GM11168 (cell line): ENCODE results near the gene RCBTB1.

Source experiments
- in situ Hi-C: fragments of 300-500 bp; cut with MboI; formaldehyde crosslinking; loops from one replicate; pipeline ENCODE4 v1.12.0; 2022; ENCODE audit warnings: low sequenced_read_pairs; ENCODE audit not compliant: unreplicated experiment

RCBTB1 gene

DNA sequence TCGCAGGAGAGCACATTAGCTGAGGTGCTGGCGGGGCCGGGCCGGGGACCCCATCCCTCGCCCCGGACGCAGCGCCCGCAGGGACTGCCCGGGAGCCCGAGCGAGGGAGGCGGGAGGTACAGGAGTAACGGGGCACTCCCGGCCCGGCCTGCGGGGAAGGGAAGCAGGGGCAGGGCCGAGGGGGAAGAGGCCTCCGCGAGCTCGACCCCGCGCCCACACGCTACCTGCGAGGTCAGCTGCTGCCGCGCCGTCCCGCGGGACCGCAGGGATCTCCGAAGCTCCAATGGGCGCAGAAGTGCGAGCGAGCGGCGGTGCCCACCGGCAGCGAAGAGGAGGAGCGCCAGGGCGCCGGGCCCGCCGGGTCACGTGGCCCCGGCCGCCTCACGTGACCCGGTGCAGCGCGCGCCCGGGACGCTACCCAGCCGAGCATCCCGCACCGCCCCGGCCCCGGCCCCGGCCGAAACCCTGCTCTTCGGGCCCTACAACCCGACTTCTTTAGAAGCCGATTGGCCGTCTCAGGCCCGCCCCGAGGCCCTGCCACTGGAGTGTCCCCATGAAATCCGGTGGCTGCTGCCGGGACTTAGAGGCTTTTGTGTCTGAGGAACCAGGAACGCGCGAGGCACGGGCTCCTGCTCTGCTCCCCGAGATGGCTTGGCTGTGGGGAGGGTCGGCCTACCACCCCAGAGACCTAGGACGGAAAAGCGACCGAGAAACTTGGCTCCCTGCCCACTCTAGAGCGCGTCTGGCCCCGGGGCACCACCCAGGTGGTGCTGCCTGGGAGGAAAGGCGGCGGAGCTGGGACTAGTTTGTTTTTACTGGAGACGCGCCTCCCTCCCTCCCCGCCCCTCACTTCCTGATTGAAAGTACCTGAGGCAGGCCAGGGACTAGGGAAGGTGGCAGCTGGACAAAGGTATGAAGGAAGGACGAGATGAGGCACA is at the start of gene RCBTB1:
RCBTB1 (minus strand) TSS at position 339 of the 938 bp plus-strand sequence. CDS start 18,279 bp downstream, outside the sequence.
- in situ Hi-C loops = no loop called here

DNA sequence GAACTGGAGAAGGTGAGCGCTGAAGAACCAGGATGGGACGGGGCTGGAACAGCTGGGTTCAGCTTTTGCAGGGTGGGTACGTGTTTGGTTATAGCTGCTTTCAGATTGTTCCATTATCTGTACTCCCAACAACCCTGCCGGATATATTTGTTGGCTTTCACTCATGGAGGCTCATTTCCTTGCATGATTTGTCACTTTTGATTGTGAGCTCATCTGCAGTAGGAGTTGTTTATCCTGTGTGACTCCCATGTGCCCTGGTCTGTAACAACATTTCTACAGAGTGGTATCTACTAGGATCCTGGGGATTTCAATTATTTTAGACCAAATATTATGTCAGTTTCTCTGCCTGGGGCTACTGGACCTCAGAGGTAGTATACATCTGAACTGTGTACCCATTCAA is 48.4 kb upstream of the RCBTB1 start:
- in situ Hi-C loops = no loop called here

DNA sequence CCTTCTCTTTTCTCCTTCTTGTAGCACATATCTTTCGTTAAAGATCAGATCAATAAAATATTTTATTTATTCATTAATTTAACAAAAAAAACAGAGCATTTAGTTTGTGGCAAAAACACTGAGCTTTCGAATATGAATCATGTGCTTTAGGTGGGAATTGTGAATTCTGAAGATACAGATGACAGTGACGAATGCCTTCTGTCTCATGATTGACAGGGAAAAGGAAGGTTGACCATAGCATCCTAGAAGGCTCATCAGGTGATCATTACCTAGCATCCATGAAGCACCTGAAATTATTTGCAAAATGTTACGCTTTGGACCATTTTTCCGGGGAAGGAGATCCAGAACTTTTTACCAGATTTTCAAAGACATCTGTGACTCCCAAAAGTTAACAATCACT is 46.8 kb upstream of the RCBTB1 start:
- in situ Hi-C loops = no loop called here

DNA sequence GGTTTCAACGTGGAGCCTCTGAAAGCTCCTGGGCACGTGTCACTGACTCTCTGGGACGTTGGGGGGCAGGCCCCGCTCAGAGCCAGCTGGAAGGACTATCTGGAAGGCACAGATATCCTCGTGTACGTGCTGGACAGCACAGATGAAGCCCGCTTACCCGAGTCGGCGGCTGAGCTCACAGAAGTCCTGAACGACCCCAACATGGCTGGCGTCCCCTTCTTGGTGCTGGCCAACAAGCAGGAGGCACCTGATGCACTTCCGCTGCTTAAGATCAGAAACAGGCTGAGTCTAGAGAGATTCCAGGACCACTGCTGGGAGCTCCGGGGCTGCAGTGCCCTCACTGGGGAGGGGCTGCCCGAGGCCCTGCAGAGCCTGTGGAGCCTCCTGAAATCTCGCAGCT is 45.2 kb upstream of the RCBTB1 start:
- in situ Hi-C loops = no loop called here

DNA sequence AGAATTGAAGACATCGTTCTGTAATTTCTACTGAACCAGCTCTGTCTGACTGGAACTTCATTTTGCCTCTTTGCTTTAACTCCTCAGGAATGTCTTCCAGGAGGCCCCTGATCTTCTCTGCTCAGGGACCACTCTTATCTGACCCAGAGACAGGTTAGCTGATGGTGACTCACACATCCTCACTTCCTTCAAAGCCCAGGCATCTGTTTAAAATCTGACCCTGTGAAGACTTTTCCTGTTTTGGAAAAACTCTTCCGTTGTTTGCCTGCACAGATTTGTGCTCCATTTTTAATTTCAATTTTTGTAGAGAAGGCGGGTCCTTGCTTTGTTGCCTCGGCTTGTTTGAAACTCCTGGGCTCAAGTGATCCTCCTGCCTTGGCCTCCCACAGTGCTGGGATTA is 44.6 kb upstream of the RCBTB1 start:
- in situ Hi-C loops = no loop called here

DNA sequence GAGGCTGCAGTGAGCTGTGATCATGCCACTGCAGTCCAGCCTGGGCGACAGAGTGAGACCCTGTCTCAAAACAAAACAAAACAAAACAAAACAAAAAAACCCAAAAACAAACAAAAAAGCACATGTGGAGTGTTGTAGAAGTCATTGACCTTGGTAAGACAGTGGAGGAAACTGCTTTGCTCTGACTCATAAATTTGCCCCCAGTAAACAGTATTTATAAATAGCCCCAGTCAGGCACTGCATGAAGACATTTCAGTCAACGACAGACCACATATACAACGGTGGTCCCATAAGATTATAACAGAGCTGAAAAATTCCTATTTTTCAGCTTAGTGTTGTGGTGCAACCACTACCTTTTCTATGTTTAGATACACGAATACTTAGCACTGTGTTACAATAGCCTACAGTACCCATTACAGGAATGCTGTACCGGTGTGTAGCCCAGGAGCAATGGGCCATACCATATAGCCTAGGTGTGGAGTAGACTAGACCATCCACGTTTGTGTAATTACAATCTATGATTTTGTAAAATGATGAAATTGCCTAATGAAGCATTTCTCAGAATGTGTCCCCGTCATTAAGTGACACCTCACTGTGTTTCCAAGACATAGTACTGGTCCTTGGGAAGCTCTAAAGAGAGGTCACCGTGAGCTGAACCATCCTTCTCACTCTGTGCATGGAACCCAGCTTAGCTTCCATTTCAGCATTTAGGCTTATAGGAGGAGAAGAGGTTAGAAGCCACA is 44.0 kb upstream of the RCBTB1 start:
- in situ Hi-C loops = no loop called here

DNA sequence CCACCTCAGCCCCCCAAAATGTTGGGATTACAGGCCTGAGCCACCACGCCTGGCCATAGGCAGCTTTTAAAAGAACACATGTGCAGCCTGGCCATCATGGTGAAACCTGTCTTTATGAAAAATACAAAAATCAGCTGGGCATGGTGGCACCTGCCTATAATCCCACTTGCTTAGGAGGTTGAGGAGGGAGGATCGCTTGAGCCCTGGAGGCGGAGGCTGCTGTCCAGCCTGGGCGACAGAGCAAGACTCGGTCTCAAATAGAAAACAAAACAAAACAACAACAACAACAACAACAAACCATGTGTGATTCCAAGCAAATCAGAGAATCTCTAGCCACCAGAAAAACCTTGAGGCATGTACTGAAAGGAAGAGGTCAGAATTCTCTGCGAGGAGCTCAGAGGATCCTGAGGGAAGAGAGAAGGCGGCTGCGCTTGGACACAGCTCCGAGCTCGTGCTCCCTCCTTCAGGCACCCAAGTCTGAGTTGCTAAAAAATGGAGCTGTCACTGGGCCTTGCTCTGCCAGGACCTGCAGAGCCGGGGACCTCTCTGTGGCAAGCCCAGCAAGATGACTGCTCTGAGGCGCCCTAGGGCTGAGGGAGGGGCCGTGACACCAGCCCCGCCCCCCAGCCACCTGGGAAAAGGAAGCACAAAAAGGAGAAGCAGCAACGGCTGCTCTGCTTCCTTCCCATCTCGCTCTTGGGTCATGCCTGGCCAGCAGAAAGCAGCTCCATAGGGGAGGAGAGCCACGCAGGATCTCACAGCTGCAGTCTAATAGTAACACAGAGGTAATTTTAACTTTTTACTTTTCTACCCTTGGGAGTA is 42.7 kb upstream of the RCBTB1 start, which contains the start of gene ARL11:
ARL11 (plus strand) TSS at position 677 of the 822 bp plus-strand sequence. CDS start 1,941 bp downstream, outside the sequence.
- in situ Hi-C loops = no loop called here

DNA sequence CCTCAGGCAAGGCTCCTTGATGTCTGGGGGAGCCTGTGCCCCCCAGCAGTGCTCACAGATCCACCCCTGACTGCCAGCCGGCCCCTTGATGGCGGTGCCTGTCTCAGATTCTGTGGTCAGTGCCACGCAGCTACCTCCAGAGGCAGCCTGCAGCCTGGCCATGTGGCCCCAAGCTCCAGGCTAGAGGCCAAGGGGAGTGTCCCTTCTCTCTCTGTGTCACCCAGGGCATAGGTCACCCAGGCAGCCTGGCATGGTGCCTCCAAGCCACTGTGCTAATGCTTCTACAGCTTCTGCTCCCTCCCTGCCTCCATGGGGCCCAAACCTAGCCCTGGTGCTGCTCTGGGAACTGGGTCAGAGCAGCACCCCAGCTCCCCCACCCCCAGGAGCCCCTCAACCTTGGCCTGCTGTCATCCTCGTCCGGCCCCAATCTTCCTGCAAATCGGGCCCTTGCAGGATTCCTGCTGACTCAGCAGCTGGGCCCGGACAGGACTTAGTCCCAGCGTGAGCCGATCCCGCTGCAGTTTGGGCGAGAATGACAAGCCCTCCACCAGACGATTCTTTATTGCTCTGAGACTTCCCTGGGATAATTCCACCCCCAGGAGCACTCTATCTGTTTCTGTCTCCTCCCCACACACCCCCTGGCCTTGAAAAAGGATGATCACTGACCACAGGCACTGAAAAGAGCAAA is 40.2 kb upstream of the RCBTB1 start:
- in situ Hi-C loops = no loop called here

DNA sequence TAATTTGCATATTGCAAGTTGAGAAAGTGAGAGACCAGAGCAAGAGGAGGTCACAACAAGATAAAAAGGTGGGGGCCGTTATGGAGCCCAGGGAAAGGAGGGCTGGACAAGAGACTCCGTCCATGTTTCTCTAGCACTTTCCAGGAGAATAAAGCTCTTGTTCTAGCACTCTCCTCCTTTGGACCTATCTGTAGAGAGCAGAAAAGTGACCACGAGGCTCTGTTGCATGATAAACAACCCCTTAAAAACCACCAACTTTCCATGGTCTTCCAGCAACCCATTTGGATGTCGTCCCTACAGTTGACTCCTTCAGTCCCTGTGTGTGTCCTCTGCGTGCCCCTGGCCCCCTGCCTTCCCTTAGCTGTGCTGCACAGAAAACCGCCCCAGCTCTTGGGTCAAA is 38.9 kb upstream of the RCBTB1 start:
- in situ Hi-C loops = no loop called here

DNA sequence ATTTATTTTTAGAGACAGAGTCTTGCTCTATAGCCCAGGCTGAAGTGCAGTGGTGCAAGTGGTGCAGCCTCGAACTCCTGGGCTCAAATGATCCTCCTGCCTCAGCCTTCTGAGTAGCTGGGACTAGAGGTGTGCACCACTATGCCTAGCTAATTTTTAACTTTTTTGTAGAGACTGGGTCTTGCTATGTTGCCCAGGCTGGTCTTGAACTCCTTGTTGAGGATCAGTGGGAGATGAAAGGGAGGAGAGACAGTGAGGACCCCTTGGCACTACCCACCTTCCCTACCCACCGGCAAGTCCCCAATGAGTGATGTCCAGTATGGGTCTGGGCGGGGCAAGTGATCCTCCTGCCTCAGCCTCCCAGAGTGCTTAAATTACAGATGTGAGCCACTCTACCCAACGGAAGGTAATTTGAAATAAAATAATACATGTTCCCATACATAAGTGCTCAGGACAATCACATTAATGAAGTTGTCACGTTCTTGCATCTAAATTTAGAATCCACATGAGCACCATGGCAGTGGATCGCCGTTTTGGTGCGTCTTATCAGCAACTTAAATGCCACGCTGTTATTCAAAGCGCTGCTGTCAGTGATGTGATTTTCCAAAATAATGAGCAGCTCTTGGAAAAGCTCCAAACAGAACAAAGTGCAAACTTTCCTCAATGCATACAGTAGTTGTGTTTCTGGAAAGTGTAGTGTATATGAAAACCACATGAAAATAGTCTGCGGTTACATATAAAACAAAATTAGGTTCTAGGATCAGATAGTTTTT is 37.0 kb upstream of the RCBTB1 start:
- in situ Hi-C loops = no loop called here

DNA sequence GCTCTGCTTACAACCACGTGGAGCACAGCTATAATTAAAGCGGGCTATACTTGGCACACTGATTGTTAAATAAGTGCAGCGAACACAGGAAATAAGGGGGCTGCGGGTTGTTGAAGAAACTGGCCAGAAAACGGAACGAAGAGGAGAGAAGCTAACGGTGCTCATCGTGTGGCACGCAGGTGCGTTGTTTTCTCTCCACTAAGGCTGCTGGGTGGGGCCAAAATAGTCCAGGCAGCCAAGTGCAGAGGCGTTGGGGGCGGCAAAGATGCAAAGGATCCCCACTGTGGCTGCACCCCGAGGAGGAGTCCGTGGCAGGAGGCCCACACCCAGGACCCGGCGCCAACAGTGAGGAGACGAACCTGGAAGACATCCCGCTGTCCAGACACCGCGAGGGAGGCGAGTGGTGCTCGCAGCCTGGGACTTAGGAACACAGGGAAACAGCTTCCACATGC is 34.8 kb upstream of the RCBTB1 start:
- in situ Hi-C loops = no loop called here

DNA sequence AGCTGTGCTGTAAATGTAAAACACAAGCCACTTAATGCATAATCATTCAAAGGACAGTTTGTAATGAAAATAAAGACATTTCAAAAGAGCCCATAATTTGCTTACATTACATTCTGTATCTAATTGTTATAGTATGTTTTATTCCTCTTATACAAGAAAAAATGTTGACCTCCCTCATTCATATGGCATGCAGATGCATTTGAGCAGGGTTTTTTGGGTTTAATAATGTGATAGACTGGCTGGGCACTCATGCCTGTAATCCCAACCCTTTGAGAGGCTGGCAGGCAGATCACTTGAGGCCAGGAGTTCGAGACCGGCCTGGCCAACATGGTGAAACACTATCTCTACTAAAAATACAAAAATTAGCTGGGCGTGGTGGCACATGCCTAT is 31.3 kb upstream of the RCBTB1 start:
- in situ Hi-C loops = no loop called here

DNA sequence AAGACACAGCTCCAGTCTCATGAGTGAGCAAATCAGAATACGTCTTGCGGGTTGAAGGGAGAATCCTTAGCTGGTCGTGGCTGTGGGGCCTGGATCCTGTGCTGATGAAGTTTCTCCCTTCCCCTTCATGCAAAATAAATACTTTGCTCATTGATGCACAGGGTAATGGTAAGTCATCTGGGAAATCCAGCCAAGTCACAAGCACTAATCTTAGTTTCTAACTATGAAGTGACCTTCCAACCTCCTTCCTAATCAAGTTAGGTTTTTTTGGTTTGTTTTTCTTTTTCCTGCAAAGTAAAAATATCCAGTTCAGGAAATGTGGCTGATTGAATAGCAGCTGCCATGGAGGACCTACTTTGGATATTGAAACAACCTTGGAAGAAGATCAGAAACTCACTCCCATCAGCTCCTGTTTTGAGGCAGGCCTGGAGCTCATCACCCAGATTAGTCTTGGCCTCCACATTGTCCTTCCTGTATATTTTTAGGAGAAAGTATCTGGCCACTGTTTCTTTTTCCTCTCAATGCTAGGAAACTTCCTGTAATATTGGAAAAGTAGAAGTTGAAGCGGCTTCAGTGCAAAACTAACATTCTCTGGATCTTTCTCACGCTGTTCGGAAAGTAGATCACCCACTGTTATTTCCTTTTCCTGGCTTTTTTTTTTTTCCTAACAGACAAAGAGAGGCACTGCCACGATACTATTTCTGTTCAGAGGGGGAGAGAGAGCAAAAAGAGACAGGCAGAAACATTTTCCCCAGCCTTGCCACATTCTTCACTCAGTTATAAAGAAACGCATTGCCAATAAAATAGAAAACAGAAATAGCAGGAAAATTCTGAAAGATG is 30.7 kb upstream of the RCBTB1 start:
- in situ Hi-C loops = no loop called here

DNA sequence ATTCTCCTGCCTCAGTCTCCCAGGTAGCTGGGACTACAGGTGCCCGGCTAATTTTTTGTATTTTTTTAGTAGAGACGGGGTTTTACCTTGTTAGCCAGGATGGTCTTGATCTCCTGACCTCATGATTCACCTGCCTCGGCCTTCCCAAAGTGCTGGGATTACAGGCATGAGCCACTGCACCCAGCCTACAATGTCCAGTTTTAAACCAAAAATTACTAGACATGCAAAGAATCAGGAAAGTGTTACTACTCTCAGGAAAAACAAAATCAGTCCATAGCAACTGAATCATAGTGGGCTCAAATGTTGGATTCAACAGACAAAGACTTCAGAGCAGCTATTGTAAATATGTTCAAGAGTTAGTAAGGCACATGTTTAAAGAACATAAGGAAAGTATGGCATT is 26.7 kb upstream of the RCBTB1 start:
- in situ Hi-C loops = loop anchor here (5.0 kb wide), 1 partner anchor 305 kb away; no protein-coding TSS in a partner anchor

DNA sequence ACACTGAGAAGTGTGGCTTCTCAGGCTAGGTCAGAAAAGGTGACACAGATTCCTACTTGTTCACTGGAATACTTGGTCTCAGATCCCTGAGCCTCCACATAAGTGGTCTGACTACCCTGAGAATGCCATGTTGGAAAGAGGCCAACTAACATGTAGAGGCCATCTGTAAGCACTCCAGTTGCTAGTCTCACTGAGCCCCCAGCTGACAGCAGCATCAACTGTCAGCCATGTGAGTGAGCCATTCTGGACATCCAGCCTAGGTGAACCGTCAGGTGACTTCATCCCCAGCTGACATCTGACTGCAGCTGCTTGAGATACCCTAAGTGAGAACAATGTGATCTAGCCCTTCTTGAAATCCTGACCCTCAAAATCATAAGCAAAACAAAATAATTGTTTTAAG is 24.8 kb upstream of the RCBTB1 start:
- in situ Hi-C loops = loop anchor here (5.0 kb wide), 1 partner anchor 303 kb away; no protein-coding TSS in a partner anchor

DNA sequence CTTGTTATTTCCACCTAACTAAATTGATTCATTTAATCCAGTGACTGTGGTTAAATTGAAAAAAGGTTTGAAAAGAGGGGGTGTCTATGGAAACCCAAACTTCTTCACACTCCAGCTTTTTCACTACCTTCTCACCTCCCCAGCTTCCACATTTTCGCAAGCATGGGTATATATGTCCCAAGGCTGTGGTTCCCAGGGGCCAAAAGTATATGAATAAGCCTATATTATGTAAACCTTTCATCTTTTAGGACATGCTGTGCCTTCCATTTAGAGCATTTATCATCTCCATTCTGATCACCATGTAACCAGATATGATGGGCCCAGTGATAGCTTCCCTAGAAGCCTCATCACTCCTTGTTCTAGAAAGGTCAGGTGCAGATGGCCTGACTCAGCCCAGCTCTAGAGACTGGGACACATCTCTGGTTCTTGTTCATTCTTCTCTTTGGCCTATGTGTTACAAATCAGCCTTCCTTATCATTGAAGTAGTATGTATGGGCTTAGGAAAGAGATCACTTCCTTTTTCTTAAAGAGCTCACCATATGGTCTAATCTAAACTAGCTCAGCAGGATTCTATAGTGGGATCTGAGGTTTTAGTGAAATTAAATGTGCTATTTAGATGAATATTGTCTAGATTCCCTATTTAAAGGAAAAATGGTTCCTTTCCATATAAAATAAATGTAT is 23.4 kb upstream of the RCBTB1 start:
- in situ Hi-C loops = no loop called here

DNA sequence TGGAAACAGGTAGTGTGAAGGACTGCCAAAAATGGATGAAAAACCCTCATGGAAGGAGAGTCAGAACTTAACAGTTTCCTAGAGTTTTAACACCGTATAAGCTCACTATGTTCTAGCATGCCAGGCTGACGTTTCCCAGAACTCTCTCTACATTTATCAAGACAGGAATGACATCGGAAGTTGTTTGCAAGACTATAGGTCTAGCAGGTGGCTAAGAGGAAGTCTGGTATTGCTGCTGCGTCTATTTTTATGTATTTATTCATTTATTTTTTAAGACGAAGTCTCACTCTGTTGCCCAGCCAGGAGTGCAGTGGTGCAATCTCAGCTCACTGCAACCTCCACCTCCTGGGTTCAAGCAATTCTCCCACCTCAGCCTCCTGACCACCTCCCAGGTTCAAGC is 22.4 kb upstream of the RCBTB1 start:
- in situ Hi-C loops = no loop called here
